Upper lobe of left lung (tissue), 6 donors: ENCODE results near the gene FAM120B. TPM values are rescaled to one million over a fixed set of nuclear protein-coding genes. Genes with fewer than 3 reads are reported as not detected.

Source experiments
- ATAC-seq, 2 donors: fragments of 200-7000 bp; cut with Tn5 transposase; one replicate each; pipeline ENCODE4 v1.9.1; 2022; ENCODE audit warnings: mild to moderate bottlenecking in 2 of 2, moderate library complexity in 2 of 2; ENCODE audit not compliant: low FRiP score in 2 of 2
- DNase-seq, 2 donors: peaks; one replicate each; pipeline ENCODE4 v3.0.0-alpha.2; 2019 to 2020
- H3K27ac ChIP-seq, 4 donors: fragments of 200-600 bp; sonication (generic); one replicate each; pipeline ENCODE4 v1.5.1; 2016 to 2019
- H3K27me3 ChIP-seq, 4 donors: fragments of 200-600 bp; sonication (generic); one replicate each; pipeline ENCODE4 v1.5.1; 2017 to 2019
- H3K36me3 ChIP-seq, 4 donors: fragments of 200-600 bp; sonication (generic); one replicate each; pipeline ENCODE4 v1.5.1; 2016 to 2019
- H3K4me1 ChIP-seq, 4 donors: fragments of 200-600 bp; sonication (generic); one replicate each; pipeline ENCODE4 v1.5.1; 2018 to 2019
- H3K4me3 ChIP-seq, 4 donors: fragments of 200-600 bp; sonication (generic); one replicate each; pipeline ENCODE4 v1.5.1; 2017 to 2019; ENCODE audit warnings: mild to moderate bottlenecking in 2 of 4, moderate library complexity in 1 of 4
- H3K9me3 ChIP-seq, 4 donors: fragments of 200-600 bp; sonication (generic); one replicate each; pipeline ENCODE4 v1.5.1; 2018 to 2019
- EP300 ChIP-seq, 4 donors: sonication (generic); formaldehyde crosslinking; IDR thresholded peaks; one replicate each; pipeline ENCODE4 v1.5.1; 2017; ENCODE audit warnings: antibody characterized with exemption in 4 of 4, control low read depth in 2 of 4
- POLR2A ChIP-seq, 4 donors: fragments of 450-650 bp; IDR thresholded peaks; one replicate each; pipeline ENCODE4 v1.5.1; 2016 to 2017; ENCODE audit warnings: antibody characterized with exemption in 4 of 4, mild to moderate bottlenecking in 2 of 4
- POLR2AphosphoS5 ChIP-seq, 2 donors: sonication (generic); formaldehyde crosslinking; IDR thresholded peaks; one replicate each; pipeline ENCODE4 v1.5.1; 2017; ENCODE audit warnings: antibody characterized with exemption in 2 of 2
- WGBS, 2 donors: methylation state at CpG; one replicate each; pipeline ENCODE4 v1.1.5; 2017 to 2018; 5-methylcytosine and 5-hydroxymethylcytosine counted together
- small RNA-seq, 4 donors: library from RNA; depleted of rRNA; stranded (forward); fragments of <200 nt; gene quantifications; one replicate each; pipeline ENCODE3, GENCODE V24; 2016
- total RNA-seq, 6 donors: library from RNA; depleted of rRNA in 4 of 6; stranded (reverse); fragments of >200 nt in 4 of 6; gene quantifications; one replicate each; pipeline versions ENCODE4 v1.1.0 to v1.2.1, GENCODE V29; 2016 to 2021
- TF ChIP-seq, protein P1 (sequence below), 6 experiments: fragments of 450-650 bp in 4 of 6; fragments of 200-600 bp in 2 of 6; sonication (generic) in 2 of 6; IDR thresholded peaks; one replicate each; pipeline ENCODE4 v1.5.1; 2016 to 2019; ENCODE audit warnings: antibody characterized with exemption in 6 of 6
- donor health status: DM: no; HTN: no; CAD: no; lungs with moderate emphysema.
- donor health status: DM: no; HTN: yes; CAD: no; lungs with severe emphysema.

The FAM120B gene
- total RNA-seq, 6 donors from 2014 or later, result 20.1 to 51.3 (median 28.3) TPM

GRCh38 chr6:170453586-170454511, 147.3 kb downstream of the FAM120B start:
- no peak for TF ChIP-seq POLR2A (IDR thresholded peaks at IDR 0.05)
- 74 to 81% methylated on average over 13 to 26 of the region's 26 CpGs for WGBS, 2 donors
- no peaks in the 10 kb centered on the region for H3K27me3 ChIP-seq
- H3K27ac ChIP-seq, result no peak overlapping the region
- H3K4me1 ChIP-seq, result no peaks in the 10 kb centered on the region
- no peak overlapping the region for H3K4me3 ChIP-seq
- no peaks in the 10 kb centered on the region for H3K36me3 ChIP-seq
- no peaks in the 10 kb centered on the region for H3K9me3 ChIP-seq
- DNase-seq (no peak), ATAC-seq (no peak)

GRCh38 chr6:170454512-170455285, 148.1 kb downstream of the FAM120B start:
- DNase-seq, result peak in 1 of 2 donors; percentile 73
- no peak for ATAC-seq
- peaks cover 0 to 4% (median 2%) of the 10 kb centered on the region in 4 donors for H3K4me1 ChIP-seq
- no peak overlapping the region for H3K27ac ChIP-seq
- no peak for TF ChIP-seq POLR2A (IDR thresholded peaks at IDR 0.05)
- TF ChIP-seq, protein P1, sequence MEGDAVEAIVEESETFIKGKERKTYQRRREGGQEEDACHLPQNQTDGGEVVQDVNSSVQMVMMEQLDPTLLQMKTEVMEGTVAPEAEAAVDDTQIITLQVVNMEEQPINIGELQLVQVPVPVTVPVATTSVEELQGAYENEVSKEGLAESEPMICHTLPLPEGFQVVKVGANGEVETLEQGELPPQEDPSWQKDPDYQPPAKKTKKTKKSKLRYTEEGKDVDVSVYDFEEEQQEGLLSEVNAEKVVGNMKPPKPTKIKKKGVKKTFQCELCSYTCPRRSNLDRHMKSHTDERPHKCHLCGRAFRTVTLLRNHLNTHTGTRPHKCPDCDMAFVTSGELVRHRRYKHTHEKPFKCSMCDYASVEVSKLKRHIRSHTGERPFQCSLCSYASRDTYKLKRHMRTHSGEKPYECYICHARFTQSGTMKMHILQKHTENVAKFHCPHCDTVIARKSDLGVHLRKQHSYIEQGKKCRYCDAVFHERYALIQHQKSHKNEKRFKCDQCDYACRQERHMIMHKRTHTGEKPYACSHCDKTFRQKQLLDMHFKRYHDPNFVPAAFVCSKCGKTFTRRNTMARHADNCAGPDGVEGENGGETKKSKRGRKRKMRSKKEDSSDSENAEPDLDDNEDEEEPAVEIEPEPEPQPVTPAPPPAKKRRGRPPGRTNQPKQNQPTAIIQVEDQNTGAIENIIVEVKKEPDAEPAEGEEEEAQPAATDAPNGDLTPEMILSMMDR (IDR thresholded peaks at IDR 0.05), result no peak
- TF ChIP-seq EP300 (IDR thresholded peaks at IDR 0.05), result no peak
- no peak for TF ChIP-seq POLR2AphosphoS5 (IDR thresholded peaks at IDR 0.05)
- no peak overlapping the region for H3K4me3 ChIP-seq
- H3K9me3 ChIP-seq, result no peaks in the 10 kb centered on the region
- H3K36me3 ChIP-seq, result no peaks in the 10 kb centered on the region
- WGBS, 2 donors, result 73 to 80% methylated on average over 13 to 18 of the region's 18 CpGs
- no peaks in the 10 kb centered on the region for H3K27me3 ChIP-seq

DNA sequence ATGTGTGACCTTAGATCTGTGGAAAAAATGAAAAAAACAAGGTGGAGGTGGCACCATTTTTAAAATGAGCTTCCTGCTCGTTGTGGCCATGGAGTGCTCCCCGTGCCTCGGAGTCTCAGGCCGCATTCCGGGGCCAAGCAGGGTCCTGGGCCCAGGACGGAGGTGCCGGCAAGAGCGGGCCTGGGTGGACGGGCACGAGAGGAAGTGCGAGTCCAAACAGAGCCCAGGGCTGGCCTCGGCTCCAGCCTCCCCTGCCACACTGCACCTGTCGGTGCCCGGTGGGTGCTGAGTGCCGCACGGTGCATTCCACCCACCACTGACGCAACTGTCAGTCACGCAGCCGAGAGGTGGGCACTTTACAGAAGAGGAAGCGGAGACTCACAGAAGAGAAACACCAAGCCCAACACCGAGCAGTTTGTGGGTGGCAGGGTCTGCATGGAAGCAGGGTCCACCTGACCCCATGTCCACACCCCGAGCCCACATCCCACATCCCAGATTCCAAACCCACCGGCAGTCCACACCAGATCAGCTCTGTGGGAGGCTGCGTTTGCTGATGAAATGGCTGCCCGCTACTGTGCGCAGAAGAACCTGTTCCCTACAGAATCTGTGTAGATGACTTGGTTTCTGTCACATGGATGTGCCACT, 148.9 kb downstream of the FAM120B start:
- TF ChIP-seq, protein P1 (IDR thresholded peaks at IDR 0.05), result no peak
- TF ChIP-seq POLR2A (IDR thresholded peaks at IDR 0.05), result no peak
- TF ChIP-seq POLR2AphosphoS5 (IDR thresholded peaks at IDR 0.05), result no peak
- TF ChIP-seq EP300 (IDR thresholded peaks at IDR 0.05), result no peak
- no peak overlapping the region for H3K27ac ChIP-seq
- 89 to 91% methylated on average over 19 to 25 of the region's 26 CpGs for WGBS, 2 donors
- DNase-seq, result peak in 1 of 2 donors; percentile 69
- no peaks in the 10 kb centered on the region for H3K27me3 ChIP-seq
- H3K36me3 ChIP-seq, result no peaks in the 10 kb centered on the region
- no peaks in the 10 kb centered on the region for H3K9me3 ChIP-seq
- peaks cover 0 to 10% (median 7%) of the 10 kb centered on the region in 4 donors for H3K4me1 ChIP-seq
- peak in 1 of 2 donors; percentile 6 for ATAC-seq
- H3K4me3 ChIP-seq, result no peak overlapping the region

DNA sequence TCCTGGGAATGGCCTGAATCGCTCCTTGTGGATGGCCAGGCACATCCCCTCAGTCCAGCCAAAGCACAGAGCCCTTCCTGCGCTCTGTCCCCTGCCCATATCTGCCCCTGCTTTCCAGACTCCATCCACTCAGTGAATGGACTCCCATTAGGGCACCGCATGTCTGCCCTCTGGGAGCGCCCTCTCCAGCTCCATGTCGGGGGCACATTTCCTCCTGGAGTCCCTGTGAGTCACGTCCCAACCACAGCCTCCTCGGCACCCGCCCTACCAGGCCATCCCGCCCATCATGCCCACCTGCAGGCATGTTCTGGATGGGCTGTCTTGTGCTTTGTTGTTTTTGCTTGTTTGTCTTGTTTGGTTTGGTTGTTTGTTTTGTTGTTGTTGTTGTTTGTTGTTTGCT, 149.8 kb downstream of the FAM120B start:
- ATAC-seq (no peak), DNase-seq (no peak)
- H3K4me3 ChIP-seq, result no peak overlapping the region
- TF ChIP-seq POLR2A (IDR thresholded peaks at IDR 0.05), result no peak
- no peak for TF ChIP-seq POLR2AphosphoS5 (IDR thresholded peaks at IDR 0.05)
- H3K9me3 ChIP-seq, result no peaks in the 10 kb centered on the region
- H3K27ac ChIP-seq, result no peak overlapping the region
- WGBS, 2 donors, result 84 to 95% methylated on average over 9 of the region's 9 CpGs
- H3K36me3 ChIP-seq, result no peaks in the 10 kb centered on the region
- no peaks in the 10 kb centered on the region for H3K27me3 ChIP-seq
- peaks cover 0 to 10% (median 7%) of the 10 kb centered on the region in 4 donors for H3K4me1 ChIP-seq

Small RNA genes lying within 50 kb of the gene (small RNA-seq; reads per million reads assigned to genes)
- 0 reads per million in 4 donors for gene MIR4644

Other genes with a start within 250 kb of the FAM120B start
- 10 to 100 TPM in 3 of 6 donors, 1 to 10 TPM in 3; 3.8 to 20.1 (median 10.2) TPM for gene DLL1, start 15.7 kb upstream of the FAM120B start, total RNA-seq
- 100 to 1,000 TPM in 4 of 6 donors, 10 to 100 TPM in 2; 63.9 to 203 (median 124) TPM for gene PSMB1, start 246.5 kb downstream of the FAM120B start, total RNA-seq
- gene TBP, start 247.6 kb downstream of the FAM120B start, total RNA-seq, result 10 to 100 TPM; 13.8 to 59.7 (median 16.9) TPM